GM12878 (cell line): Measurements from ENCODE around the gene QSOX2. TPM values are rescaled to one million over a fixed set of nuclear protein-coding genes. Genes with fewer than 3 reads are reported as not detected.

Source experiments
- ATAC-seq: fragments of 200-7000 bp; cut with Tn5 transposase; 3 replicates; pipeline ENCODE4 v1.9.1; 2020; ENCODE audit warnings: mild to moderate bottlenecking, moderate library complexity
- BruUV-seq: library from RNA; stranded (reverse); fragments of 400-500 nt; replicated peaks from 2 replicates; lab custom pipeline; 2021; lab: Mats Ljungman, UMichigan
- CTCF ChIA-PET: fragments of 300-600 bp; sonication (Branson Sonifier 250); formaldehyde crosslinking; extraction: SDS; loops from one replicate; lab custom pipeline; 2021; ENCODE audit warnings: inconsistent platforms; lab: Yijun Ruan, JAX
- POLR2A ChIA-PET: fragments of 350-600 bp; formaldehyde crosslinking; extraction: SDS; loops from one replicate; lab custom pipeline; 2021; ENCODE audit warnings: inconsistent platforms; lab: Charles Lee
- RAD21 ChIA-PET: fragments of 300-600 bp; sonication (Branson Sonifier 250); formaldehyde crosslinking; loops from one replicate; lab custom pipeline; 2023; ENCODE audit warnings: antibody characterized with exemption; ENCODE audit not compliant: unreplicated experiment; lab: Charles Lee
- SMC1A ChIA-PET: fragments of 300-600 bp; sonication (Branson Sonifier 250); formaldehyde crosslinking; loops from one replicate; lab custom pipeline; 2023; ENCODE audit not compliant: unreplicated experiment, uncharacterized antibody; lab: Charles Lee
- DNase-seq: peaks from one replicate; pipeline ENCODE4 v3.0.0-alpha.2; 2011; ENCODE audit warnings: low read depth, low spot score
- FAIRE-seq: peaks from 3 replicates; lab custom pipeline; 2011; peaks lifted over from hg19 to GRCh38; lab: Jason Lieb, UNC
- H2AFZ ChIP-seq: 2 replicates; pipeline ENCODE4 v1.6.0; 2011; ENCODE audit warnings: low read depth, low read length, control low read depth; ENCODE audit not compliant: control insufficient read depth
- H3K27ac ChIP-seq: 2 replicates; pipeline ENCODE4 v1.5.1; 2011; ENCODE audit warnings: control low read depth; ENCODE audit not compliant: control insufficient read depth, insufficient read depth
- H3K27me3 ChIP-seq, 2 experiments: replicated peaks in 1 of 2; 2 replicates each; pipeline versions ENCODE4 v1.6.0 to v1.6.1; 2011; ENCODE audit warnings: low read length in 1 of 2; ENCODE audit not compliant: control insufficient read depth in 2 of 2, insufficient read depth in 2 of 2
- H3K36me3 ChIP-seq, 2 experiments: 2 replicates each; pipeline ENCODE4 v1.5.1; 2011; ENCODE audit warnings: low read length in 1 of 2; ENCODE audit not compliant: control insufficient read depth in 2 of 2, insufficient read depth in 2 of 2
- H3K4me1 ChIP-seq: 2 replicates; pipeline ENCODE4 v1.6.1; 2011; ENCODE audit warnings: mild to moderate bottlenecking, low read length, moderate library complexity, mixed read lengths; ENCODE audit not compliant: control insufficient read depth, insufficient read depth
- H3K4me2 ChIP-seq: 2 replicates; pipeline ENCODE4 v1.6.0; 2011; ENCODE audit warnings: control low read depth; ENCODE audit not compliant: control insufficient read depth, insufficient read depth
- H3K4me3 ChIP-seq: fragments of 200-600 bp; sonication (generic); 2 replicates; pipeline ENCODE4 v1.5.1; 2016
- H3K79me2 ChIP-seq: 2 replicates; pipeline ENCODE4 v1.6.0; 2011; ENCODE audit warnings: low read length; ENCODE audit not compliant: control insufficient read depth, insufficient read depth
- H3K9ac ChIP-seq: 2 replicates; pipeline ENCODE4 v1.8.0; 2011; ENCODE audit warnings: low read length, control low read depth, mixed read lengths; ENCODE audit not compliant: control insufficient read depth, insufficient read depth
- H3K9me3 ChIP-seq: replicated peaks from 3 replicates; pipeline ENCODE4 v1.5.1; 2011; ENCODE audit warnings: mild to moderate bottlenecking, low read length; ENCODE audit not compliant: control insufficient read depth, insufficient read depth
- H4K20me1 ChIP-seq: 2 replicates; pipeline ENCODE4 v1.6.0; 2011; ENCODE audit not compliant: control insufficient read depth, insufficient read depth
- BHLHE40 ChIP-seq, 2 experiments: fragments of 450-650 bp in 1 of 2; IDR thresholded peaks; 2 replicates each; pipeline ENCODE4 v1.6.1; 2011 to 2017; ENCODE audit warnings: low read depth in 2 of 2, borderline replicate concordance in 1 of 2, improper control_type of control experiment in 1 of 2, low read length in 1 of 2, mild to moderate bottlenecking in 1 of 2
- CBX5 ChIP-seq: sonication (generic); IDR thresholded peaks from 2 replicates; pipeline ENCODE4 v1.6.1; 2016; ENCODE audit warnings: low read depth, moderate library complexity, mild to moderate bottlenecking, inconsistent platforms
- CEBPB ChIP-seq, 2 experiments: fragments of 150-350 bp in 1 of 2; IDR thresholded peaks; 2 replicates each; pipeline ENCODE4 v1.6.1; 2012 to 2014; ENCODE audit warnings: low read depth in 2 of 2, low read length in 2 of 2, borderline replicate concordance in 1 of 2, inconsistent platforms in 1 of 2
- JUND ChIP-seq: IDR thresholded peaks from 2 replicates; pipeline ENCODE4 v1.6.1; 2012; ENCODE audit warnings: low read depth, mild to moderate bottlenecking, low read length, improper control_type of control experiment, moderate library complexity
- MEF2A ChIP-seq: IDR thresholded peaks from 2 replicates; pipeline ENCODE4 v1.6.1; 2011; ENCODE audit warnings: low read depth, mild to moderate bottlenecking, low read length, moderate library complexity; ENCODE audit not compliant: insufficient read depth
- MTA2 ChIP-seq: fragments of 450-650 bp; IDR thresholded peaks from 2 replicates; pipeline ENCODE4 v1.6.1; 2016; ENCODE audit warnings: low read depth, mild to moderate bottlenecking, moderate library complexity
- MYB ChIP-seq: fragments of 150-350 bp; IDR thresholded peaks from 2 replicates; pipeline ENCODE4 v1.6.1; 2014; ENCODE audit warnings: mild to moderate bottlenecking, low read depth, low read length, borderline replicate concordance
- NBN ChIP-seq: fragments of 450-650 bp; IDR thresholded peaks from 2 replicates; pipeline ENCODE4 v1.6.1; 2016
- NRF1 ChIP-seq: conservative IDR thresholded peaks from 2 replicates; pipeline ENCODE4 v1.6.1; 2011; ENCODE audit warnings: mild to moderate bottlenecking, low read depth, low read length, improper control_type of control experiment
- RAD51 ChIP-seq: fragments of 450-650 bp; IDR thresholded peaks from 2 replicates; pipeline ENCODE4 v1.6.1; 2016; ENCODE audit warnings: moderate library complexity, mild to moderate bottlenecking, inconsistent platforms
- RBBP5 ChIP-seq: fragments of 200-600 bp; sonication (generic); conservative IDR thresholded peaks from 2 replicates; pipeline ENCODE4 v1.6.1; 2016
- SUZ12 ChIP-seq: fragments of 200-600 bp; sonication (generic); IDR thresholded peaks from one replicate; pipeline ENCODE4 v1.6.1; 2018; ENCODE audit warnings: antibody characterized with exemption, mild to moderate bottlenecking; ENCODE audit not compliant: unreplicated experiment
- TBL1XR1 ChIP-seq: IDR thresholded peaks from 2 replicates; pipeline ENCODE4 v1.6.1; 2012; ENCODE audit warnings: low read depth, low read length, improper control_type of control experiment
- TCF12 ChIP-seq: IDR thresholded peaks from 2 replicates; pipeline ENCODE4 v1.6.1; 2011; ENCODE audit warnings: low read depth, mild to moderate bottlenecking, low read length
- USF2 ChIP-seq: IDR thresholded peaks from 2 replicates; pipeline ENCODE4 v1.6.1; 2011; ENCODE audit warnings: low read depth, low read length, improper control_type of control experiment, borderline replicate concordance
- WRNIP1 ChIP-seq: IDR thresholded peaks from 2 replicates; pipeline ENCODE4 v1.6.1; 2011; ENCODE audit warnings: low read depth, low read length, improper control_type of control experiment, borderline replicate concordance
- WGBS: methylation state at CpG from one replicate; pipeline ENCODE4 v1.1.6; 2016; ENCODE audit warnings: low lambda C conversion rate; ENCODE audit not compliant: insufficient replicate concordance, insufficient coverage; ENCODE audit errors: missing lambda C conversion rate; 5-methylcytosine and 5-hydroxymethylcytosine counted together
- in situ Hi-C: fragments of 300-500 bp; cut with MboI; formaldehyde crosslinking; loops from 9 replicates; pipeline ENCODE4 v1.14.3; 2018; ENCODE audit warnings: mixed read lengths
- intact Hi-C: fragments of 100-400 bp; cut with micrococcal nuclease; formaldehyde crosslinking; loops from one replicate; pipeline ENCODE4 v1.14.2; 2022; ENCODE audit not compliant: unreplicated experiment
- polyA plus RNA-seq, 11 experiments: library from polyadenylated mRNA; depleted of rRNA in 4 of 11; unstranded in 6 of 11; stranded (reverse) in 5 of 11; fragments of >200 nt; fragmentation: Nextera tagmentation in 4 of 11; fragmentation: Illumina TruSeq in 1 of 11; extraction: Ambion mirVana in 4 of 11; extraction: Trizol in 1 of 11; gene quantifications; 1 replicate in 1 of 11; 2 replicates in 10 of 11; pipeline versions ENCODE4 v1.2.1 to v1.2.3, GENCODE V29; 2011 to 2016; ENCODE audit warnings: inconsistent platforms in 2 of 11, missing spikeins in 2 of 11, low read depth in 1 of 11
- total RNA-seq, 4 experiments: library from RNA; depleted of rRNA in 3 of 4; stranded (reverse); fragments of >200 nt in 3 of 4; fragmentation: Illumina TruSeq in 1 of 4; extraction: Trizol in 1 of 4; gene quantifications; 2 replicates each; pipeline versions ENCODE4 v1.2.1 to v1.2.3, GENCODE V29; 2013 to 2021
- TF ChIP-seq, protein P1 (sequence below): IDR thresholded peaks from 2 replicates; pipeline ENCODE4 v1.6.1; 2012; ENCODE audit warnings: mild to moderate bottlenecking, low read depth, low read length
- TF ChIP-seq, protein P2 (sequence below): fragments of 450-650 bp; IDR thresholded peaks from 2 replicates; pipeline ENCODE4 v1.6.1; 2016; ENCODE audit warnings: mild to moderate bottlenecking

QSOX2 gene
- total and polyA plus RNA-seq, 10 of the 15 experiments (the other 5 are each of a cell fraction or from before 2014, with no cell fraction given) = 0.34 to 16.1 (median 8.2) TPM

DNA sequence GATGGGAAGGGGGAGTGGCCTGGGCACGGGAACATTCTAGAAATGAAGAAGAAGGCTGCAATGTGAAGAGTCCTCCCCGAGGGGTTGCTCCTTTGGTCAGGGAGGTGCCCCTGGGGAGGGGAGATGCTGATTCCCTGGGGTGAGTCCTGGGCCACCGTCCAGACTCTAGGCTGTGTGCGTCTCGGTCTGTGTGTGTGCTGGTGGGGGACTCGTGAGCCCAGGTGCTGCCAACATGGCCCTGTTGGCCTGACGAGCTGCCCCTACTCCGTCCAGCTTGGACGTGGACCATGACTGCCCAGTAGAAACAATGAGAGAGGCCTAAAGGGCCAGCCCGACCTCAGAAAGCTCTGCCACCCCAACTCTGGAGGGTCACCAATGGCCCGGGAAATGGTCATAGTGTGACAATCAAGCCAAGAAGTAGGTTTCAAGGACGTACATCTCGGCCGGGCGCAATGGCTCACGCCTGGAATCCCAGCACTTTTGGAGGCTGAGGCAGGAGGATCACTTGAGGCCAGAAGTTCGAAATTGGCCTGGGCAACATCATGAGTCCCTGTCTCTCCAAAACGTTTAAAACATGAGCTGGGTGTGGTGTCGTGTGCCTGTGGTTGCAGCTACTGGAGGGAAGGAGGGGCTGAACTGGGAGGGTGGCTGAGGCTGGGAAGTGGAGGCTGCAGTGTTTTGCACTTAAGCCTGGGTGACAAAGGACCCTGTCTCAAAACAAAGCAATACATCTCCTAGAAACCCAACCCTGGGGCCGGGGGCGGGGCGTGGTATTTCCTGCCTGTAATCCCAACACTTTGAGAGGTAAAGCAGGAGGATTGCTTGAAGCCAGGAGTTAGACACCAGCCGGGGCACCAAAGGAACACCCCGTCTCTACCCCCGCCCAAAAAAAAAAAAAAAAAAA lies 57.7 kb downstream of the QSOX2 start:
- H3K4me1 ChIP-seq = no peaks in the 10 kb centered on the region

More for the DNA sequence above, 57.7 kb downstream of the QSOX2 start:
- POLR2A ChIA-PET = no interaction called here
- H2AFZ ChIP-seq = no peak overlapping the region
- BruUV-seq = no TSS peak
- H3K4me2 ChIP-seq = no peak overlapping the region
- in situ Hi-C loops = no loop called here
- no peak overlapping the region for H3K4me3 ChIP-seq
- no peak overlapping the region for H3K27ac ChIP-seq
- no peaks in the 10 kb centered on the region for H3K36me3 ChIP-seq
- no peak for DNase-seq
- H4K20me1 ChIP-seq = no peaks in the 10 kb centered on the region
- no peak overlapping the region for H3K9ac ChIP-seq
- no peaks in the 10 kb centered on the region for H3K9me3 ChIP-seq
- FAIRE-seq = no peak
- H3K79me2 ChIP-seq = no peaks in the 10 kb centered on the region
- no peaks in the 10 kb centered on the region; a peak in 3 of 4 replicates for H3K27me3 ChIP-seq
- RAD21 ChIA-PET = interaction anchor here (0.6 kb wide), 1 partner anchor 369 kb away, joined by 4 read pairs; no protein-coding TSS in a partner anchor
- 39% methylated on average over 21 of the region's 25 CpGs for WGBS
- CTCF ChIA-PET = no interaction called here
- intact Hi-C loops = no loop called here
- SMC1A ChIA-PET = no interaction called here
- no peak for ATAC-seq
- TF ChIP-seq JUND (no peak), NBN (no peak), CEBPB (IDR thresholded peaks at IDR 0.05; ENCODE audit: borderline replicate concordance in 1 of 2, low read depth in 2 of 2, low read length in 2 of 2) (no peak), MEF2A (no peak), TCF12 (no peak), CBX5 (no peak), TBL1XR1 (no peak), USF2 (no peak), MYB (no peak), RAD51 (no peak), RBBP5 (no peak), MTA2 (no peak), BHLHE40 (IDR thresholded peaks at IDR 0.05; ENCODE audit: borderline replicate concordance in 1 of 2, low read depth in 2 of 2, low read length in 1 of 2) (no peak), NRF1 (no peak), WRNIP1 (no peak), SUZ12 (no peak)
- TF ChIP-seq, protein P1, sequence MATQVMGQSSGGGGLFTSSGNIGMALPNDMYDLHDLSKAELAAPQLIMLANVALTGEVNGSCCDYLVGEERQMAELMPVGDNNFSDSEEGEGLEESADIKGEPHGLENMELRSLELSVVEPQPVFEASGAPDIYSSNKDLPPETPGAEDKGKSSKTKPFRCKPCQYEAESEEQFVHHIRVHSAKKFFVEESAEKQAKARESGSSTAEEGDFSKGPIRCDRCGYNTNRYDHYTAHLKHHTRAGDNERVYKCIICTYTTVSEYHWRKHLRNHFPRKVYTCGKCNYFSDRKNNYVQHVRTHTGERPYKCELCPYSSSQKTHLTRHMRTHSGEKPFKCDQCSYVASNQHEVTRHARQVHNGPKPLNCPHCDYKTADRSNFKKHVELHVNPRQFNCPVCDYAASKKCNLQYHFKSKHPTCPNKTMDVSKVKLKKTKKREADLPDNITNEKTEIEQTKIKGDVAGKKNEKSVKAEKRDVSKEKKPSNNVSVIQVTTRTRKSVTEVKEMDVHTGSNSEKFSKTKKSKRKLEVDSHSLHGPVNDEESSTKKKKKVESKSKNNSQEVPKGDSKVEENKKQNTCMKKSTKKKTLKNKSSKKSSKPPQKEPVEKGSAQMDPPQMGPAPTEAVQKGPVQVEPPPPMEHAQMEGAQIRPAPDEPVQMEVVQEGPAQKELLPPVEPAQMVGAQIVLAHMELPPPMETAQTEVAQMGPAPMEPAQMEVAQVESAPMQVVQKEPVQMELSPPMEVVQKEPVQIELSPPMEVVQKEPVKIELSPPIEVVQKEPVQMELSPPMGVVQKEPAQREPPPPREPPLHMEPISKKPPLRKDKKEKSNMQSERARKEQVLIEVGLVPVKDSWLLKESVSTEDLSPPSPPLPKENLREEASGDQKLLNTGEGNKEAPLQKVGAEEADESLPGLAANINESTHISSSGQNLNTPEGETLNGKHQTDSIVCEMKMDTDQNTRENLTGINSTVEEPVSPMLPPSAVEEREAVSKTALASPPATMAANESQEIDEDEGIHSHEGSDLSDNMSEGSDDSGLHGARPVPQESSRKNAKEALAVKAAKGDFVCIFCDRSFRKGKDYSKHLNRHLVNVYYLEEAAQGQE = no peak
- TF ChIP-seq, protein P2, sequence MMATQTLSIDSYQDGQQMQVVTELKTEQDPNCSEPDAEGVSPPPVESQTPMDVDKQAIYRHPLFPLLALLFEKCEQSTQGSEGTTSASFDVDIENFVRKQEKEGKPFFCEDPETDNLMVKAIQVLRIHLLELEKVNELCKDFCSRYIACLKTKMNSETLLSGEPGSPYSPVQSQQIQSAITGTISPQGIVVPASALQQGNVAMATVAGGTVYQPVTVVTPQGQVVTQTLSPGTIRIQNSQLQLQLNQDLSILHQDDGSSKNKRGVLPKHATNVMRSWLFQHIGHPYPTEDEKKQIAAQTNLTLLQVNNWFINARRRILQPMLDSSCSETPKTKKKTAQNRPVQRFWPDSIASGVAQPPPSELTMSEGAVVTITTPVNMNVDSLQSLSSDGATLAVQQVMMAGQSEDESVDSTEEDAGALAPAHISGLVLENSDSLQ = no peak
